Testis (tissue), 3 donors: ENCODE results near the gene RFX6. TPM values are rescaled to one million over a fixed set of nuclear protein-coding genes. Genes with fewer than 3 reads are reported as not detected.

Experiments used
- polyA plus RNA-seq: library from polyadenylated mRNA; stranded (reverse); fragments of 350-450 nt; fragmentation: Illumina TruSeq; extraction: RNeasy Lipid Tissue Mini Kit (QIAGEN cat#74804); gene quantifications from one replicate; pipeline ENCODE4 v1.2.3, GENCODE V29; 2014; ENCODE audit warnings: low read depth, low replicate concordance; ENCODE audit not compliant: insufficient read depth
- total RNA-seq, 2 donors: library from RNA; depleted of rRNA; stranded (reverse); fragments of >200 nt; gene quantifications; one replicate each; pipeline ENCODE4 v1.2.3, GENCODE V29; 2016

RFX6 gene
- total and polyA plus RNA-seq, 3 donors from 2014 or later = 0.93 to 0.99 (median 0.94) TPM

Other genes starting within 250 kb of the RFX6 start
- gene ZUP1, start 208.5 kb upstream of the RFX6 start, total RNA-seq = 10 to 100 TPM; 11.8 to 13.6 TPM
- 8.5 TPM for gene ZUP1, start 208.5 kb upstream of the RFX6 start, polyA plus RNA-seq
- gene KPNA5, start 196.0 kb upstream of the RFX6 start, total RNA-seq = 10 to 100 TPM; 23.4 to 32.8 TPM
- gene KPNA5, start 196.0 kb upstream of the RFX6 start, polyA plus RNA-seq = 50.3 TPM
- 1 to 10 TPM; 3.2 to 5.4 TPM for gene FAM162B, start 111.5 kb upstream of the RFX6 start, total RNA-seq
- 9.4 TPM for gene FAM162B, start 111.5 kb upstream of the RFX6 start, polyA plus RNA-seq
- gene GPRC6A, start 48.2 kb upstream of the RFX6 start, total RNA-seq = under 1 TPM in 1 of 2 donors, not detected in 1; 0.16 TPM
- not detected for gene GPRC6A, start 48.2 kb upstream of the RFX6 start, polyA plus RNA-seq